Epithelial cell of proximal tubule (primary cell): ENCODE measurements around the gene NUAK1. TPM values are rescaled to one million over a fixed set of nuclear protein-coding genes. Genes with fewer than 3 reads are reported as not detected.

Experiments
- DNase-seq: peaks from one replicate; pipeline ENCODE4 v3.0.0-alpha.2; 2011; ENCODE audit warnings: low read depth
- H3K4me3 ChIP-seq: 2 replicates; pipeline ENCODE4 v1.5.1; 2011; ENCODE audit warnings: low read depth, mild to moderate bottlenecking, low read length
- CTCF ChIP-seq: conservative IDR thresholded peaks from 2 replicates; pipeline ENCODE4 v1.5.1; 2012; ENCODE audit warnings: low read depth, mild to moderate bottlenecking, low read length
- total RNA-seq: library from RNA; depleted of rRNA; stranded (reverse); fragments of >200 nt; gene quantifications from 2 replicates; pipeline ENCODE4 v1.2.3, GENCODE V29; 2015

The NUAK1 gene
- total RNA-seq, 1 donor from 2014 or later, result 34.5 TPM

GRCh38 chr12:106141452-106141851 is 2.7 kb upstream of the NUAK1 start:
- no peak for DNase-seq
- no peak for TF ChIP-seq CTCF
- H3K4me3 ChIP-seq, result no peak overlapping the region

- no peak overlapping the region for H3K4me3 ChIP-seq
- no peak for TF ChIP-seq CTCF
- DNase-seq, result no peak
These were observed 2.2 kb upstream of the NUAK1 start for GRCh38 chr12:106141003-106141402.

GRCh38 chr12:106140223-106140986 is 1.7 kb upstream of the NUAK1 start:
- no peak for TF ChIP-seq CTCF
- DNase-seq, result no peak
- peak overlapping the region; percentile 80 for H3K4me3 ChIP-seq

- DNase-seq, result no peak
- peak overlapping the region; percentile 80 for H3K4me3 ChIP-seq
- TF ChIP-seq CTCF, result no peak
These were observed 843 bp upstream of the NUAK1 start for GRCh38 chr12:106139422-106140171.

GRCh38 chr12:106138357-106138632 is 459 bp downstream of the NUAK1 start:
- TF ChIP-seq CTCF, result no peak
- no peak for DNase-seq

GRCh38 chr12:106137530-106138356 is 1.0 kb downstream of the NUAK1 start:
- no peak for TF ChIP-seq CTCF
- peak overlapping the region; percentile 80 for H3K4me3 ChIP-seq
- DNase-seq, result no peak

More at GRCh38 chr12:106138357-106138632, 459 bp downstream of the NUAK1 start:
- peak overlapping the region; percentile 80 for H3K4me3 ChIP-seq
